Neuronal stem cell (in vitro differentiated cells): ENCODE data around the gene NPHS1.

Experiments
- DNase-seq: peaks from one replicate; pipeline ENCODE4 v3.0.0-alpha.2; 2013; ENCODE audit warnings: low spot score
- H2AFZ ChIP-seq: one replicate; pipeline ENCODE4 v1.6.1; 2013; ENCODE audit warnings: mild to moderate bottlenecking, low read length, inconsistent platforms
- H2AK5ac ChIP-seq: 2 replicates; pipeline ENCODE4 v1.6.1; 2013; ENCODE audit warnings: low read depth, mild to moderate bottlenecking, inconsistent platforms, low read length, moderate library complexity, mixed read lengths
- H2BK120ac ChIP-seq: 2 replicates; pipeline ENCODE4 v1.6.1; 2013; ENCODE audit warnings: low read depth, mild to moderate bottlenecking, inconsistent platforms, low read length, moderate library complexity, mixed read lengths
- H2BK12ac ChIP-seq: one replicate; pipeline ENCODE4 v1.6.1; 2013; ENCODE audit warnings: low read length, inconsistent platforms
- H2BK15ac ChIP-seq: 2 replicates; pipeline ENCODE4 v1.6.1; 2013; ENCODE audit warnings: mild to moderate bottlenecking, low read length, inconsistent platforms, mixed read lengths
- H2BK5ac ChIP-seq: one replicate; pipeline ENCODE4 v1.6.1; 2013; ENCODE audit warnings: inconsistent platforms, mild to moderate bottlenecking, low read length, moderate library complexity
- H3K14ac ChIP-seq: one replicate; pipeline ENCODE4 v1.6.1; 2013; ENCODE audit warnings: low read length, inconsistent platforms
- H3K18ac ChIP-seq: 2 replicates; pipeline ENCODE4 v1.6.1; 2013; ENCODE audit warnings: low read length, inconsistent platforms
- H3K23ac ChIP-seq: 2 replicates; pipeline ENCODE4 v1.6.1; 2013; ENCODE audit warnings: low read depth, mild to moderate bottlenecking, mixed read lengths, low read length, inconsistent platforms; ENCODE audit not compliant: poor library complexity
- H3K27ac ChIP-seq: replicated peaks from 3 replicates; pipeline ENCODE4 v1.5.1; 2013; ENCODE audit warnings: low read length, inconsistent platforms
- H3K27me3 ChIP-seq, 3 experiments: 2 replicates each; pipeline ENCODE4 v1.6.1; 2013; ENCODE audit warnings: low read length in 3 of 3, mild to moderate bottlenecking in 2 of 3, inconsistent platforms in 1 of 3, low read depth in 1 of 3, mixed read lengths in 1 of 3, moderate library complexity in 1 of 3; ENCODE audit not compliant: control insufficient read depth in 3 of 3, insufficient read depth in 3 of 3
- H3K36me3 ChIP-seq, 2 donors: replicated peaks in 1 of 2; 2 replicates each; pipeline ENCODE4 v1.6.1; 2013; ENCODE audit warnings: low read length in 2 of 2; ENCODE audit not compliant: control insufficient read depth in 2 of 2, insufficient read depth in 2 of 2
- H3K4ac ChIP-seq: 2 replicates; pipeline ENCODE4 v1.6.1; 2013; ENCODE audit warnings: inconsistent platforms, mild to moderate bottlenecking, low read length, moderate library complexity
- H3K4me1 ChIP-seq, 2 donors: 1 replicate in 1 of 2; 2 replicates in 1 of 2; pipeline ENCODE4 v1.6.1; 2013; ENCODE audit warnings: low read length in 2 of 2, low read depth in 1 of 2; ENCODE audit not compliant: control insufficient read depth in 2 of 2, insufficient read depth in 1 of 2
- H3K4me2 ChIP-seq: one replicate; pipeline ENCODE4 v1.6.1; 2013; ENCODE audit warnings: mild to moderate bottlenecking, low read length, inconsistent platforms; ENCODE audit not compliant: insufficient read depth, poor library complexity, severe bottlenecking
- H3K4me3 ChIP-seq, 2 donors: 2 replicates each; pipeline ENCODE4 v1.5.1; 2013; ENCODE audit warnings: low read length in 2 of 2, mild to moderate bottlenecking in 2 of 2, inconsistent platforms in 1 of 2, moderate library complexity in 1 of 2
- H3K79me1 ChIP-seq: one replicate; pipeline ENCODE4 v1.6.1; 2013; ENCODE audit warnings: low read depth, mild to moderate bottlenecking, inconsistent platforms, low read length, moderate library complexity
- H3K9ac ChIP-seq: one replicate; pipeline ENCODE4 v1.6.1; 2013; ENCODE audit warnings: mild to moderate bottlenecking, low read depth, low read length, inconsistent platforms; ENCODE audit not compliant: poor library complexity
- H3K9me3 ChIP-seq, 2 donors: replicated peaks in 1 of 2; 2 replicates each; pipeline versions ENCODE3 to v1.6.1; 2013; ENCODE audit warnings: low read length in 2 of 2, mild to moderate bottlenecking in 2 of 2, inconsistent platforms in 1 of 2, low read depth in 1 of 2, mixed read lengths in 1 of 2, moderate library complexity in 1 of 2; ENCODE audit not compliant: control insufficient read depth in 2 of 2, insufficient read depth in 1 of 2
- H4K8ac ChIP-seq: one replicate; pipeline ENCODE4 v1.6.1; 2013; ENCODE audit warnings: low read depth, mild to moderate bottlenecking, inconsistent platforms, low read length, moderate library complexity
- H4K91ac ChIP-seq: one replicate; pipeline ENCODE4 v1.6.1; 2013; ENCODE audit warnings: low read length, low read depth, mild to moderate bottlenecking, inconsistent platforms; ENCODE audit not compliant: poor library complexity
- WGBS, 2 donors: extraction: QIAGEN DNeasy Blood & Tissue Kit; methylation state at CpG; one replicate each; pipeline ENCODE4 v1.1.7; 2013; ENCODE audit warnings: missing lambda C conversion rate in 2 of 2, mixed read lengths in 1 of 2; ENCODE audit not compliant: insufficient read length in 2 of 2, insufficient replicate concordance in 1 of 2; ENCODE audit errors: extremely low coverage in 2 of 2; 5-methylcytosine and 5-hydroxymethylcytosine counted together

The NPHS1 gene

DNA sequence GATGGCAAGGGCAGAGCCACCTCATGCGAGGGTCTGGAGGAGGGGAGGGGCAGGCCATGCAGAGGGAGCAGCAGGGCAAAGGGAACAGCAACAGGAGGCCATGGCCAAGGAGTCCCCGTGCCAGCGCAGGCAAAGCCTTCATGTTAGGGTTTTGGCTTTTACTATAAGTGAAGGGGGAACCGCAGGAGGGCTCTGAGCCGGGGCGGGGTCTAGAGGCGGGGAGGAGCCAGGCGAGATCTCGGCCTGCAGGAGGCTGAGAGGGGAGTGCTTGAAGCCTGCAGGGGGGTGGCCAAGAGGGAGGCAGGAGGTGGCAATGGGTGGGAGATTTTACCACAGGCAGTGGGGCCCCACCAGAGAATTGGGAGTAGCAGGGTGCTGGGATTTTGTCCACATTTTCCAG, 70.7 kb downstream of the NPHS1 start:
- Histone ChIP-seq H3K18ac (peak overlapping the region; percentile 48), H3K4me2 (no peak overlapping the region), H3K23ac (no peak overlapping the region), H3K4me1 (peaks cover 7 to 20% of the 10 kb centered on the region in 2 donors), H3K9ac (peak overlapping the region; percentile 77), H3K36me3 (peaks cover 33 to 88% of the 10 kb centered on the region in 2 donors), H2AFZ (no peak overlapping the region), H2AK5ac (no peak overlapping the region), H2BK5ac (peak overlapping the region; percentile 39), H4K91ac (no peak overlapping the region), H3K27ac (no peak overlapping the region), H3K27me3 (no peaks in the 10 kb centered on the region), H3K9me3 (no peaks in the 10 kb centered on the region), H3K14ac (peak overlapping the region; percentile 6), H3K4me3 (no peak overlapping the region), H2BK120ac (no peak overlapping the region), H3K4ac (no peak overlapping the region), H4K8ac (no peak overlapping the region), H2BK12ac (peak overlapping the region; percentile 41), H2BK15ac (no peak overlapping the region), H3K79me1 (peaks cover 2% of the 10 kb centered on the region)
- no peak for DNase-seq
- WGBS, 2 donors, result no CpG with 5 or more reads among the region's 9 CpGs

DNA sequence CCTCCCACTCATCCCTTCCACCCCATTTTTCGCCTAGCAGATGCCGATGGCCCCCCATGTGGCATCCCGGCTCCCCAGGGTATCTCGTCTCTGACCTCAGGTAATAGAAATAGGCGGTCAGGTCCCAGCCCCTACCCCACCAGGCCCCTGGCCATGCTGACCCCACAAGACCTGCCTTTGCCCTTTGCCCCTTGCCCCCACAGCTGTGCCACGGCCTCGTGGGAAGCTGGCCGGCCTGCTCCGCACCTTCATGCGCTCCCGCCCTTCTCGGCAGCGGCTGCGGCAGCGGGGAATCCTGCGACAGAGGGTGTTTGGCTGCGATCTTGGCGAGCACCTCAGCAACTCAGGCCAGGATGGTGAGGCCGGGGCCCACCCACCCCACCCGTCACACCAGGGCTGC, 71.6 kb downstream of the NPHS1 start:
- Histone ChIP-seq H3K9ac (no peak overlapping the region), H2AFZ (no peak overlapping the region), H3K4me1 (peaks cover 13 to 27% of the 10 kb centered on the region in 2 donors), H3K23ac (no peak overlapping the region), H2BK12ac (no peak overlapping the region), H3K4me2 (no peak overlapping the region), H4K8ac (no peak overlapping the region), H2BK15ac (no peak overlapping the region), H3K27ac (no peak overlapping the region), H3K14ac (no peak overlapping the region), H3K27me3 (no peaks in the 10 kb centered on the region), H3K79me1 (peaks cover 2% of the 10 kb centered on the region), H2BK120ac (no peak overlapping the region), H3K4ac (no peak overlapping the region), H2AK5ac (no peak overlapping the region), H3K18ac (no peak overlapping the region), H3K36me3 (peaks cover 28 to 80% of the 10 kb centered on the region in 2 donors), H2BK5ac (no peak overlapping the region), H4K91ac (no peak overlapping the region), H3K9me3 (no peaks in the 10 kb centered on the region), H3K4me3 (no peak overlapping the region)
- no peak for DNase-seq
- no CpG with 5 or more reads among the region's 20 CpGs for WGBS, 2 donors

DNA sequence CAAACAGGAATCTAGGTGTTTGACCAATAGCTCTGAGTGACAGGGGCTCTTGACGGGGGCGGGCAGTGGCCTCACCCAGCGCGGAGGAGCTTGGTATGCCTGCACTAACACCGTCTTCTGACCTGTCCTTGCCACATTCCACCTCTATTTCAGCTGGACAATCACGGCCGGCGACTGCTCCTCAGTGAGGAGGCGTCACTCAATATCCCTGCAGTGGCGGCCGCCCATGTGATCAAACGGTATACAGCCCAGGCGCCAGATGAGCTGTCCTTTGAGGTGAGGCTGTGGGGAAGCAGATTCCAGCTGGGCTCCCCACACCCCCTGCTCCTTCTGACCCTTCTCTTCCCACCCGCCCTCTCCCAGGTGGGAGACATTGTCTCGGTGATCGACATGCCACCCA, 72.2 kb downstream of the NPHS1 start:
- no peak overlapping the region for H2BK15ac ChIP-seq
- H3K36me3 ChIP-seq, result peaks cover 28 to 74% of the 10 kb centered on the region in 2 donors
- no peak overlapping the region for H3K9ac ChIP-seq
- no peak overlapping the region for H3K18ac ChIP-seq
- H2AK5ac ChIP-seq, result no peak overlapping the region
- H3K27ac ChIP-seq, result no peak overlapping the region
- H3K4me3 ChIP-seq, result no peak overlapping the region
- no peak for DNase-seq
- H3K4me2 ChIP-seq, result no peak overlapping the region
- no peak overlapping the region for H4K91ac ChIP-seq
- no peak overlapping the region for H3K14ac ChIP-seq
- H3K27me3 ChIP-seq, result no peaks in the 10 kb centered on the region
- H3K79me1 ChIP-seq, result peaks cover 2% of the 10 kb centered on the region
- H2BK120ac ChIP-seq, result no peak overlapping the region
- WGBS, 2 donors, result no CpG with 5 or more reads among the region's 16 CpGs
- peak overlapping the region; percentile 41 for H2BK12ac ChIP-seq
- peaks cover 13 to 27% of the 10 kb centered on the region in 2 donors for H3K4me1 ChIP-seq
- no peaks in the 10 kb centered on the region for H3K9me3 ChIP-seq
- H3K23ac ChIP-seq, result no peak overlapping the region
- H3K4ac ChIP-seq, result no peak overlapping the region
- H4K8ac ChIP-seq, result no peak overlapping the region
- no peak overlapping the region for H2AFZ ChIP-seq
- no peak overlapping the region for H2BK5ac ChIP-seq

DNA sequence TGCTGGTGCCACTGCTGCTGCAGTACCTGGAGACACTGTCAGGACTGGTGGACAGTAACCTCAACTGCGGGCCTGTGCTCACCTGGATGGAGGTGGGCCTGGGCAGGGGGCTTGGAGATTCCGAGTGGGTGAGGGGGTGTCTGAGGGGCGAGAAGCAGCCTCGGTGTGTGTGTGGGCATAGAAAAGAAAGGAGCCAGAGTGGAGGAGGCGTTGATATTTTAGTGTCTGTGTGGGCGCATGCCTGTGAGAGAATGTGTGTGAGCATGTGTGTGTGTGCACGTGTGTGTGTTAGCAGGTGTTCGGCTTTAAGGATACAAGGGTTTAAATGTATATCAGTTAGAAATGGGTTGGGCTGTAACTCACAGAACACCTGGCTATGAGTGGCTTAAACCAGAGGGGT, 73.3 kb downstream of the NPHS1 start:
- Histone ChIP-seq H2AK5ac (no peak overlapping the region), H3K4me1 (peaks cover 19 to 25% of the 10 kb centered on the region in 2 donors), H4K91ac (no peak overlapping the region), H2AFZ (no peak overlapping the region), H3K27me3 (no peaks in the 10 kb centered on the region), H3K27ac (no peak overlapping the region), H2BK12ac (no peak overlapping the region), H3K9me3 (no peaks in the 10 kb centered on the region), H3K4me2 (no peak overlapping the region), H2BK15ac (no peak overlapping the region), H3K23ac (no peak overlapping the region), H3K9ac (no peak overlapping the region), H4K8ac (no peak overlapping the region), H3K4me3 (peak overlapping the region in 1 of 2 donors; percentile 12), H3K79me1 (peaks cover 2% of the 10 kb centered on the region), H3K14ac (no peak overlapping the region), H3K18ac (no peak overlapping the region), H3K4ac (no peak overlapping the region), H2BK120ac (no peak overlapping the region), H2BK5ac (no peak overlapping the region), H3K36me3 (peaks cover 28 to 68% of the 10 kb centered on the region in 2 donors)
- WGBS, 2 donors, result no CpG with 5 or more reads among the region's 8 CpGs
- no peak for DNase-seq
